GM19023 (cell line): ENCODE results near the gene NLRC3.
"Not testable (repeated sequence)": the region's sequence is repeated elsewhere in the genome, so short reads cannot be mapped to it uniquely, and the experiment has no call there.

Experiments used
- ATAC-seq: cut with Tn5 transposase; IDR thresholded peaks from one replicate; pipeline ENCODE4 v1.9.1; 2021; ENCODE audit warnings: mild to moderate bottlenecking, moderate library complexity; ENCODE audit not compliant: unreplicated experiment

NLRC3 gene

DNA sequence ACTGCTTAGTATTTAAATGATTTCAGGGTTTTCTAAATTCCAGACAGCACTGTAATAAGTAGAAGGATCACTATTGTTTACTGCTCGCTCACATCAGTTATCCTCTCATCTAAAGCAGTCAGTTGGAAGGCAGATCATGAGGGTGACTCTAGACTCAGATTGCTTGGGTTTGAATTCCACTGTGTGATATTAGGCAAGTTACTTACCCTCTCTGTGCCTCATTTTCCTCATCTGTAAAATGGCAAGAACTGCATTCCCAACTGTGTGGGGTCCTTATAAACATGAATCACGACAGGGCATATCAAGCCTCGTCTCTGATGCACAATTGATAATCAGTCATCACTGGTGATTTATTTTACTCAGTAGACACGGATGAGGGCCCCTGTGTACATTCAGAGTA lies 61.3 kb downstream of the NLRC3 start:
- ATAC-seq = no peak

DNA sequence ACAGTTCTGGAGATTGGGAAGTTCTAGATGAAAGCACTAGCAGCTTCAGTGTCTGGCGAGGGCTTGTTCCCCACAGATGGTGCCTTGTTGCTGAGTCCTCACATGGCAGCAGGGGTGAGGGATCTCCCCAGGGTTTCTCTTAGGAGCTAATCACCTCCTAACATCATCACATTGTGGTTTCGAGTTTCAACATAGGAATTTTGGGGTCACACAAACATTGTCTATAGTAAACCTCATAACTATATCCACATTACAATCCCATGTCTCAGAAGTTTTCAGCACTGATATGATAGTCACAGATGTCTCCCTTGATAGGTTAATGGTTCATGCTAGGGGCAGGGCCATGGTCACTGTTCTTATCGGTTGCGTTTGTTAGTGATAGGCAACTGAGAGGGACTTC lies 62.6 kb downstream of the NLRC3 start:
- ATAC-seq = no peak

DNA sequence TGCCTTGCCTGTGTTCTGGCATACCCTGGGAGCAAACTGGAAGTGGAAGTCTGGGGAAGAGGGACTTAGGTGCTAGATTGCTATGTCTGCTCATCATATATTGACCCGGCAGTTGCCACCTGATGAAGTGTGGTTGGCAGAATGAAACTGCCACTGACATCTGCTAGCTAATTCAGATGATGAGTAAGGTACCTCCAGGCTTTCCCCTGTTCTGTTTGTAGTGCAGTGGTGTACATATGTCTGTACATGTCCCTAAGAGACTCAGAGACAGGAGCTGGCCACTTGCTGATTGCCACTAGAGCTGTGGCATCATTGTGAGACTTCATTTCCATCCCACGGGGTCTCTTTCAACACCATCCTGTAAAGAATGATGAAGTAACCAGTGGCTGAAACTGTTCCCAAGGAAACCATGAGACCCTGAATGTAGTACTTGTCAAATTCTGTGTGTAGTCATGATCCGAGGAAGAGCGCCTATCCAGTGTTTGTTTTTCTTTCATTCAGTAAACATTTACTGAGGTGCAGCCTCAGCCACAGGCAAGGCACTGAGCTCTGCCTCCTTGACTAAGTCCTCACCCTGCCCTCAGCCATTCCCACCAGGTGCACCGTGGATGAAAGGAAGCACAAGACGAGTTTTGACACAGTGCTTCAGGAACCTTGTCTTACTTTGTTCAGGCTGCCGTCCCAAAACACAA lies 63.2 kb downstream of the NLRC3 start:
- ATAC-seq = no peak

DNA sequence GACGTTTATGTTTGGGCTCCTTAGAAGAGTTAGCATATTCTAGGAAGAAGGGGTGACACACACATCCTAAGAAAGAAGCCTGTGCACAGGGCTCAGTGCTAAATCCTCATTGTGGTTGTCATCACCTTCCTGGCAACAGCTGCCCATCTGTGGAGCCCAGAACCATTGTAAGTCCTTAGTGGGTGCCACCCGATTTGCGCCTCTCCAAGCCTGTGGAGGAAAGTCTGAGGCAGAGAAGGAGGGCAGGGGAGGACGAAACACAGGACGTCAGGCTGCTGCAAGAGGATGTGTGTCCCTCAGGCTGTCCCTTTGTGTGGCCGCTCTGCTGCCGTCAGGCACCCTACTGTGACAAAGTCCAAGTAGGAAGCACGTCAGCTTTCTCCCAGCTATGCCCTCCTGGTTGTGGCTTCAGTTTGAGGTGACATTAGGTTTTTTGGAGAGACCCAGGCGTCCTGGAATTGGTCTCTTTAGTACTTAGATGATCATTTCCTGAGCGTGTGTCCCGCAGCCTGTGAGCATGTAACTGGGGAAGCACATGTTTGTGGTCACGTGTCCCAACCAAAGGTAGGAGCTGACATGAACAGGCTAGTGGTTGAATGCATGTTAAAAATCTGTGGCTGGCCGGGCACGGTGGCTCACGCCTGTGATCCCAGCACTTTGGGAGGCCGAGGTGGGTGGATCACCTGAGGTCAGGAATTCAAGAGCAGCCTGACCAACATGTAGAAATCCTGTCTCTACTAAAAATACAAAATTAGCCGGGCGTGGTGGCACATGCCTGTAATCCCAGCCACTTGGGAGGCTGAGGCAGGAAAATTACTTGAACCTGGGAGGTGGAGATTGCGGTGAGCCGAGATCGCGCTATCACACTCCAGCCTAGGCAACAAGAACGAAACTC lies 65.7 kb downstream of the NLRC3 start:
- no peak for ATAC-seq

DNA sequence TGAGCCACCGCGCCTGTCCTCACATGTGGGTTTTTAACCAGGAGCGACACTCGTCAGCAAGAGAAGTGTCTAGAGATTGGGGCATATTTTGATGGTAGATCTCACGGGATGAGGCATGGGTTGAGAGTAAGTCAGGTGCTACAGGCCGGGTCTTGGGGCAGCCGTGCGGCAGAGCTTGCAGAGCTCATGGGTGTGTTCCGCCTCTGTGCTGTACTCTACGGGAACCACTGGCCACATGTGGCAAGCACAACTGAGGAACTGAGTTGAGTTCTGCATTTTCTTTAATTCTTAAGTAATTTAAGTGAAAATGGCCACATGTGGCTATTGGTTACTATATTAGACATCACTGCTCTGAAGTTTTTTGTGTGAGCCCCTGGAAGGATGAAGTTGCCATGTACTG lies 66.8 kb downstream of the NLRC3 start:
- no peak for ATAC-seq

DNA sequence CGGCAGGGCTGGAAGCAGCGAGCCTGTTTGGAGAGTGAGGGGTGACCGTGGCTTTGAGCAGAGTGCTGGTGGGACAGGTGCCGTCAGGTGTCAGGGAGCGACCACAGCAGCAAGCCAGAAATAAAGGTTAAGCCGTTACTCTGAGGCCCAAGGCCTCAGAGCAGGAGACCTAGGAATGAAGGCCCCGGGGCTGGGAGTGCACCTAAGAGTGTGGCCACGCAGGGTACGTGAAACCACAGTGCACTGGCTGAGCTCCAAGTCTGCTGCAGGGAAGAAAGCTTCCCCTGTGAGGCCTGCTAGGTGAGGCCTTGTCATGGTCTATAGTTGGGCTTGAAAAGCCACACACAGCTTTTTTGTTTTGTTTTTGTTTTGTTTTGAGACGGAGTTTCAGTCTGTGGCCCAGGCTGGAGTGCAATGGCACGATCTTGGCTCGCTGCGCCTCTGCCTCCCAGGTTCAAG lies 67.7 kb downstream of the NLRC3 start:
- no peak for ATAC-seq

DNA sequence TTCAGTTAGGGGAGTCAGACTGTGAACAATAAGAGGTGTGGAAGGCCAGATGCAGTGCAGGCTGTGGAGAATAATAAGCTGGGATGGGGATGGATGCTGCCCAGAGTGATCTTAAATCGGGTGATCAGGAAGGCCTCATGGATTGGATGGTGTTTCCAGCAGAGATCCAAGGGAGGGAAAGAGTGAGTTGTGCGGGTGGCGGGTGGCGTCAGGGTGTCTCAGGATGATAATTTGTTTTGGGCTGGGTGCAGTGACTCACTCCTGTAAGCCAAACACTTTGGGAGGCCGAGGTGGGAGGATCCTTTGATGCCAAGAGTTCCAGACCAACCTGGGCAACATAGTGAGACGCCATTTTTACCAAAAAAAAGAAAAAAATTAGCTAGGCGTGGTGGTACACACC lies 68.5 kb downstream of the NLRC3 start:
- no peak for ATAC-seq

DNA sequence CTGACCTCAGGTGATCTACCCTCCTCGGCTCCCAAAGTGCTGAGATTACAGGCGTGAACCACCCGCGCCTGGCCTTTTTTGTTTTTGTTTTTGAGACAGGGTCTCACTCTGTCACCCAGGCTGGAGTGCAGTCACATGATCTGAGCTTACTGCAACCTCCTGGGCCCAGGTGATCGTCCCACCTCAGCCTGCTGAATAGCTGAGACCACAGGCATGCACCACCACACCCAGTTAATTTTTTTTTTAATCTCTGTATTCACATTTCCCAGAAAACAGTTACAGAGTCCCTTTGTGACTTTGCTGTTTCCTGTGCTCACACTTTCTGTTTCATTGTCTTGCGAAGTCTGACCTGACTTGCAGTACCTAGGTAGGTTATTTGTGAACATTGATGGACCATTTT lies 73.7 kb downstream of the NLRC3 start:
- no peak for ATAC-seq

DNA sequence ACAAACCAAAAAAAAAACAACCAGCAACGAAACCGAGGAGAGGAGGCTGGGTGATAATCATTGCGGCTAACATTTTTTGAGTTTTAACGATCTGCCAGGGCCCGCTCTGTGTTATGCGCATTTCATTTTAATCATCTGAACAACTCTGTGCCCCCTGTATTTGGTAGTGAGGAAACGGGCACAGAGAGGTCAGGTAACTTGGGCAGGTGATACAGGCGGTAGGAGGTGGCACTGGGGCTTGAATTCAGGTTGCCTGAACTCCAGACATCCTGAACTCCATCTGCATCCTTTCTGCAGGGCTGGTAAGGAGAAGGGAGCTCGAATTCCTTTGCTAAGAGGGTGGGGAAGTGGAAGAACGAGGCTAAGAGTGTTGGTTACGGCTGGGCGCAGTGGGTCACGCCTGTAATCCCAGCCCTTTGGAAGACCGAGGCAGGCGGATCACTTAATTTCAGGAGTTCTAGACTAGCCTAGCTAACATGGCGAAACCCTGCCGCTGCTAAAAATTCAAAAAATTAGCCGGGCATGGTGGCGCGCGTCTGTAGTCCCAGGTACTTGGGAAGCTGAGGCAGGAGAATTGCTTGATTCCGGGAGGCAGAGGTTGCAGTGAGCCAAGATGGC lies 75.3 kb downstream of the NLRC3 start:
- no peak for ATAC-seq

DNA sequence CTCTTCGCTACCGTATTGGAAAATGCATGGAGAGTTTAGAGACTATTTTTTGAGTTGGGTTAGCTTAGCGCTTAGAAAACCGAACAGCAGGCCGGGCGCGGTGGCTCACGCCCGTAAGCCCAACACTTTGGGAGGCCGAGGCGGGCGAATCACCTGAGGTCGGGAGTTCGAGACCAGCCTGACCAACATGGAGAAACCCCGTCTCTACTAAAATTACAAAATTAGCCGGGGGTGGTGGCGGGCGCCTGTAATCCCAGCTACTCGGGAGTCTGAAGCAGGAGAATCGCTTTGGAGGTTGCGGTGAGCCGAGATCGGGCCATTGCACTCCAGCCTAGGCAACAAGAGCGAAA lies 75.8 kb downstream of the NLRC3 start:
- not testable (repeated sequence) for ATAC-seq

DNA sequence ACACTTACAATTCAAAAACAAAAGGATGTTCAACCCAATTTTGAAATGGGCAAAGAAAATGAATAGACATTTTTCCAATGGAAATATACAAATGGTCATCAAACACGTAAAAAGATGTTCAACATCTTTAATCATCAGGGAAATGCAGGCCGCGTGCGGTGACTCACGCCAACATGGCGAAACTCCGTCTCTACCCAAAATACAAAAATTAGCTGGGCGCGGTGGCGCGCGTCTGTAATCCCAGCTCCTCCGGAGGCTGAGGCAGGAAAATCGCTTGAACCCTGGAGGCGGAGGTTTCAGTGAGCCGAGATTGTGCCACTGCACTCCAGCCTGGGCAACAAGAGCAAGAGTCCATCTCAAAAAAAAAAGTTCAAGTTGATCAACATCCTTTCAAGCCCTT lies 78.2 kb downstream of the NLRC3 start:
- ATAC-seq = no peak

DNA sequence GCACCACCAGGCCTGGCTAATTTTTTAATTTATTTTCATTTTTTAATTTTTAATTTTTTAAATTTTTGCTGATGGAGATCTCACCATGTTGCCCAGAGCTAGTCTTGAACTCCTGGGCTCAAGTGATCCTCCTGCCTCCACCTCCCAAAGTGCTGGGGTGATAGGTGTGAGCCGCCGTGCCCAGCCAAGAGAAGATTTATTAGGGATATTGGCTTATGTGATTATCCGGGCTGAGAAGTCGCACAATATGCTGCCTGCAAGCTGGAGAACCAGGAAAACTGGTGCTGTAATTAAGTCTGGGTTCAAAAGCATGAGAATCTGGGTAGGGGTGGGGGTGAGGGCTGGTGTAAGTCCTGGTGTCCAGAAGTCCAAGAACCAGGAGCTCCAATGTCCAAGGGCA lies 79.4 kb downstream of the NLRC3 start:
- no peak for ATAC-seq

DNA sequence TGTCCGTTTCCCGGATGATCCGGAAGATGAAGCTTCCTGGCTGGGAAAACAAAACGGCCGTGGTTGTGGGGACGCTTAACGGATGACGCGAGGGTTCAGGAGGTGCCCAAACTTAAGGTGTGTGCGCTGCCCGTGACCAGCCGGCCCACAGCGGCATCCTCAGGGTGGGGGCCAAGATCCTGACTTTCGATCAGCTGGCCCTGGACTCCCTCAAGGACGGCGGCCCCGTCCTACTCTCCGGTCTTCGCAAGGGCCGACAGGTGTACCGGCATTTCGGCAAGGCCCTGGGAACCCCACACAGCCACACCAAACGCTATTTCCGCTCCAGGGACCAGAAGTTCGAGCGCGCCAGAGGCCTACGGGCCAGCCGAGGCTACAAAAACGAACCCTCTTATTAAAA lies 80.8 kb downstream of the NLRC3 start:
- ATAC-seq = no peak

DNA sequence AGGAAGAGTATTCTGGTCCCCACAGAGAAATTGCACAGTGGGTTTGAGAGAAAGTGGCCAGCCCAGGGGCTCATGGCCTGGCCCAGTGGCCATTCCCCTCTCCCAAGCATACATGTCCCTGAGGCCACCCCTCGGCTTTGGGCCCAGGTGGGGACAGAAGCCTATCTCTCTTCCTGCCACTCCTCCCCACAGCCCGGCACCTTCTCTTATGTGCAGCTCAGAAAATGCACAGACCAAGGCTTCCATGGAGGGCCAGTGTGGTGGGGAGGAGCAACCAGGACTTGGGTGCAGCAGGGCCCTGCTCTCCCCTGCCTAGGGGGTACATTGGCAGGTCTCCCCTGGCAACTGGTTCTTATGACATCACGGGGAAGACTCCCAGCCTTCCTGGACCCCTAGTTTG lies 82.0 kb downstream of the NLRC3 start, which contains the start of gene C16orf90:
TSS of gene C16orf90 (minus strand) at position 314 of the 400 bp plus-strand sequence. CDS start at position 246, 68 bp downstream.
- no peak for ATAC-seq

DNA sequence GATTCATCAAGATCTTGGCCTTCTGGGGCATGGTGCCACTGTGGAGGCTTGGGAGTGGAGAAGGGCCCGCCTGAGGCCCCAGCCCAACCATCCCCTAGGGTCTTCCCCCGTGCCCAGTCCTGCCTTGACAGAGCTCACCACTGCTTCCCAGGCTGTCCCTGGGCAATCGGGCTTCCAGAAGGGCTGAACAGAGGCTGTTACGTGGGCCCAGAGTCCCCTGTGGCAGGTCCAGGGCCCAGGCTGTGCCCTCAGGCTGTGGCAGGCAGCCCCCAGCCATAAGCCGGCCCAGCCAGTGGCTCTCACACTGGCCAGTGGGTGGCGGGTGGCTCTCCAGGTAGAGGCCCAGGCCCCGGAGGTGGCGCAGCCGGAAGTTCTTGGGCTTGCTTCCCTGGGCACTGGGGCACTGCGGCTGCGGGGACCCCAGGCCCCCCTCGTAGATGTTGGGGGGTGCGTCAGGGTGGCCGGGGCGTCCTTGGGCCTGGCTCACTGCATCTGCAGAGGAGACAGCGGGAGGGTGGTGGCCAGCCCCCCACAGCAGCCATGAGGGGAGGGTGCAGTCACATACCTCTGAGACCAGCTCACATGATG lies 82.7 kb downstream of the NLRC3 start:
- no peak for ATAC-seq

DNA sequence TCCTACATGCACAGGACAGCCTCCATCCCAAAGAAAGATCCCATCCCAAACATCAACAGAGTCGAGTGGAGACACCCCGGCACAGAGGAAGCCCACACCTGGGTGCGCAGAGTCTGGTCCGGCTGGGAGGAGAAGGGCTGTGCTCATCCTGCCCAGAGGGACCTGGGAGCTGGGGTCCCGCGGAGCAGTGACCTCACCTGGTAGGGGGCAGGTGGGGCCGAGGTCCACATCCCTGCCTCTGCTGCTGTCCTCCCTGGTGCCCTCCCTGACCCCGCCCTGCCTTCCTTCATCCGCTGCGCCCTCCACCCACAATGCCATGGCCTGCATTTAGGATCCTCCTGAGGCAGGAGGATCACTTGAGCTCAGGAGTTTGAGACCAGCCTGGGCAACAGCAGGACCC lies 84.8 kb downstream of the NLRC3 start:
- no peak for ATAC-seq

DNA sequence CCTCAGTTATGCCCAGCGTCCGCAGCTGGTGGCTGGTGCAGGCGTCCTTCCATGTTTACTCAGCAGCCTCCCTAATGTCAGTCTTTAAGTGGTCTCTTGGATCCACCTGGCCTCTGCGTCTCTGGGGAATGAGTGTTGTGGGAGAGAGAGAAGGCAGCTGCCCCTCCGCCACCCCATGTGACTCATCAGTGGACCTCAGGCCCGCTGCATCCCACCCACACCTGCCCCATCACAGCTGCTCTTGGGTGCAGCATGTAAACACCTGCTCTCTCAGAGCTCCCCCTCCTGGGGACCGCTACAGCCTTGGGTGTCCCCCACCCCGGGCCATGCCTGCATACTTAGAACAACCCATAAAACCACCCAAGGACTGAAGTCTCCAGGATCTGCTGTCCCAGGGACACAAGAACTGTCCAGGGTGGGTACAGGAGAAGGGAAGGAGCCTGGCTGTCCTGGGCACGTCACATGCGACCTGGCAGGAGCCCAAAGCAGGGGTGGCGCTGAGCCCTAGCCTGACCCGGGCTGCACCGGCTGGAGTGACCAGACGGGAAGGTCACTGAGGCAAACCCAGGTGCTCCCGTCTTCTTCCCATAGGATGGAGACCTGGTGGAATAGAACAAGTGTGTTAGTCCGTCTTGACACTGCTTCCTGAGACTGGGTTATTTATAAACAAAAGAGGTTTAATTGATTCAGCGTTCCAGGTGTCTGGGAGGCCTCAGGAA lies 86.1 kb downstream of the NLRC3 start:
- no peak for ATAC-seq
